Activated CD4-positive, alpha-beta T cell treated with anti-CD3 and anti-CD28 coated beads, Interleukin-2, amount 10 ng/mL, durations not matched to agents 7 days and 5 days (primary cell): ENCODE data around the gene ILDR1. TPM values are rescaled to one million over a fixed set of nuclear protein-coding genes. Genes with fewer than 3 reads are reported as not detected.

Experiments
- CTCF ChIA-PET: fragments of 350-600 bp; sonication (Branson Sonifier 250); formaldehyde crosslinking; loops from one replicate; lab custom pipeline; 2021; ENCODE audit warnings: antibody characterized with exemption; lab: Charles Lee
- POLR2A ChIA-PET: fragments of 350-600 bp; sonication (Branson Sonifier 250); formaldehyde crosslinking; loops from one replicate; lab custom pipeline; 2021; ENCODE audit warnings: antibody characterized with exemption; lab: Charles Lee
- DNase-seq: peaks from one replicate; pipeline ENCODE4 v3.0.0-alpha.2; 2020
- H3K27ac Mint-ChIP-seq: one replicate; pipeline ENCODE4 v1.8.0; 2021; ENCODE audit warnings: mild to moderate bottlenecking, moderate library complexity, mixed read lengths
- H3K27me3 Mint-ChIP-seq: one replicate; pipeline ENCODE4 v1.8.0; 2021; ENCODE audit warnings: mixed read lengths
- H3K36me3 Mint-ChIP-seq: one replicate; pipeline ENCODE4 v1.8.0; 2021; ENCODE audit warnings: low read depth, mixed read lengths
- H3K4me1 Mint-ChIP-seq: one replicate; pipeline ENCODE4 v1.8.0; 2021; ENCODE audit warnings: mixed read lengths
- H3K4me3 Mint-ChIP-seq: one replicate; pipeline ENCODE4 v1.8.0; 2021; ENCODE audit warnings: mild to moderate bottlenecking, moderate library complexity, mixed read lengths
- H3K9me3 Mint-ChIP-seq: one replicate; pipeline ENCODE4 v1.8.0; 2021; ENCODE audit warnings: mixed read lengths
- total RNA-seq, 2 experiments: library from RNA; stranded (reverse); gene quantifications; one replicate each; pipeline ENCODE4 v1.2.3, GENCODE V29; 2021

Gene ILDR1
- total RNA-seq, 2 experiments from 2014 or later, result 0.17 TPM; not detected in 1

GRCh38 chr3:122012821-122013220 lies 9.2 kb downstream of the ILDR1 start:
- Mint-ChIP-seq H3K4me1 (peaks cover 5% of the 10 kb centered on the region), H3K36me3 (no peaks in the 10 kb centered on the region), H3K27ac (no peak overlapping the region), H3K9me3 (peaks cover 4% of the 10 kb centered on the region), H3K27me3 (peaks cover 23% of the 10 kb centered on the region), H3K4me3 (no peak overlapping the region)
- POLR2A ChIA-PET, result no interaction called here
- DNase-seq, result no peak
- CTCF ChIA-PET, result interaction anchor here (1.3 to 2.7 kb wide), 4 partner anchors 11 to 130 kb away, joined by 3 to 7 read pairs (median 4); no protein-coding TSS in a partner anchor

GRCh38 chr3:122011396-122011795 lies 10.7 kb downstream of the ILDR1 start:
- no peak overlapping the region for H3K4me3 Mint-ChIP-seq
- peaks cover 4% of the 10 kb centered on the region for H3K9me3 Mint-ChIP-seq
- H3K4me1 Mint-ChIP-seq, result peaks cover 5% of the 10 kb centered on the region
- CTCF ChIA-PET, result interaction anchor here (0.9 to 3.4 kb wide), 4 partner anchors 8 to 128 kb away, joined by 4 to 15 read pairs (median 6); no protein-coding TSS in a partner anchor
- H3K36me3 Mint-ChIP-seq, result no peaks in the 10 kb centered on the region
- H3K27me3 Mint-ChIP-seq, result peaks cover 23% of the 10 kb centered on the region
- no peak overlapping the region for H3K27ac Mint-ChIP-seq
- POLR2A ChIA-PET, result no interaction called here
- DNase-seq, result no peak

- CTCF ChIA-PET, result interaction anchor here (0.9 to 3.4 kb wide), 2 partner anchors 9 to 98 kb away, joined by 4 to 15 read pairs; no protein-coding TSS in a partner anchor
- H3K27ac Mint-ChIP-seq, result no peak overlapping the region
- no peaks in the 10 kb centered on the region for H3K9me3 Mint-ChIP-seq
- peaks cover 18% of the 10 kb centered on the region for H3K27me3 Mint-ChIP-seq
- POLR2A ChIA-PET, result no interaction called here
- H3K4me3 Mint-ChIP-seq, result no peak overlapping the region
- H3K36me3 Mint-ChIP-seq, result no peaks in the 10 kb centered on the region
- H3K4me1 Mint-ChIP-seq, result peaks cover 5% of the 10 kb centered on the region
- DNase-seq, result no peak
These were observed 11.5 kb downstream of the ILDR1 start for GRCh38 chr3:122010506-122010905.

GRCh38 chr3:122008166-122008565 lies 13.9 kb downstream of the ILDR1 start:
- peaks cover 12% of the 10 kb centered on the region for H3K4me1 Mint-ChIP-seq
- no peak overlapping the region for H3K4me3 Mint-ChIP-seq
- H3K9me3 Mint-ChIP-seq, result no peaks in the 10 kb centered on the region
- POLR2A ChIA-PET, result no interaction called here
- CTCF ChIA-PET, result interaction anchor here (0.6 to 1.7 kb wide), 3 partner anchors 16 to 93 kb away, joined by 3 to 6 read pairs (median 5); no protein-coding TSS in a partner anchor
- H3K27me3 Mint-ChIP-seq, result peaks cover 20% of the 10 kb centered on the region
- H3K36me3 Mint-ChIP-seq, result no peaks in the 10 kb centered on the region
- DNase-seq, result no peak
- H3K27ac Mint-ChIP-seq, result no peak overlapping the region

DNA sequence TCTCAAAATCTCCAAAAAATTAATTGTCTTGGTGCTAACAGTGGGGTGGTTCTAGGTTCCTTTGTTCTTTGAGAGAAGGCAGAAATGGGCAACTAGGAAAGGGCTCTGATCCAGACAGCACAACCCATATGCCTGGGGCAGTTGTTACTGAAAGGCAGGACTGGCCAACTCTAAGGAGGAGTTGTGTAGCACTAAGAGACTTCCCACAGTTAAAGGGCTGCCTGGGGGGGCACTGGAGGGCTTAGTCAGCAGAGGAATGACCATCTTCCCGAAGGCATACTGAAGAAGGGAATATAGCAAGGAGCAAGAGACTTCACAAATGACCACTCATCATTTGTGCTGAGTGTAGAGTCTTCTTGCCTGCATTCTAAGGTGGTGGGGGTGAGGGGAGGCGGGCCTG lies 15.8 kb downstream of the ILDR1 start:
- CTCF ChIA-PET, result interaction anchor here (0.8 kb wide), 1 partner anchor 10 kb away, joined by 3 read pairs; no protein-coding TSS in a partner anchor
- Mint-ChIP-seq H3K27me3 (peaks cover 12% of the 10 kb centered on the region), H3K9me3 (no peaks in the 10 kb centered on the region), H3K36me3 (no peaks in the 10 kb centered on the region), H3K27ac (no peak overlapping the region), H3K4me1 (peaks cover 12% of the 10 kb centered on the region), H3K4me3 (no peak overlapping the region)
- POLR2A ChIA-PET, result no interaction called here
- DNase-seq, result no peak

GRCh38 chr3:122004991-122005565 lies 17.0 kb downstream of the ILDR1 start:
- peaks cover 14% of the 10 kb centered on the region for H3K27me3 Mint-ChIP-seq
- H3K27ac Mint-ChIP-seq, result no peak overlapping the region
- POLR2A ChIA-PET, result no interaction called here
- DNase-seq, result no peak
- peaks cover 10% of the 10 kb centered on the region for H3K4me1 Mint-ChIP-seq
- no peaks in the 10 kb centered on the region for H3K9me3 Mint-ChIP-seq
- no peaks in the 10 kb centered on the region for H3K36me3 Mint-ChIP-seq
- CTCF ChIA-PET, result no interaction called here
- no peak overlapping the region for H3K4me3 Mint-ChIP-seq

DNA sequence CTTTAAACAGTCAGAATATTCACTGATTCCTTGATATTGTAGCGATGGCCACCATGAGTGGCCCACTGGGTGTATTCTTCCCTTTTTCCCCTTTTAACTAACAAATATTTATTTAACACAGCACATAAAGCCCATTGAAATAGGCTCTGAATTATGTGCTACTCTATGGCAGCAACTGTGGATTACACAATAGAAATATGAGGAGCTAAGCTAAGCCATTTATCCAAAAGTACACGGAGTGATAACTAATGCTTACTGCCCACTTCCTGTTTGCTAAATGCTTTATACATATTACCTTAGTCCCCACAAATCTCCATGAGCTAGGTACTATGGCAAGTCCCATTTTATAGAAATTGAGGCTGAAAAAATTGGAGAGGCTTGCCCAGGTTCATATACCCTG lies 17.9 kb downstream of the ILDR1 start:
- POLR2A ChIA-PET, result no interaction called here
- H3K4me3 Mint-ChIP-seq, result no peak overlapping the region
- H3K4me1 Mint-ChIP-seq, result peaks cover 7% of the 10 kb centered on the region
- no peaks in the 10 kb centered on the region for H3K9me3 Mint-ChIP-seq
- DNase-seq, result no peak
- no peak overlapping the region for H3K27ac Mint-ChIP-seq
- H3K36me3 Mint-ChIP-seq, result no peaks in the 10 kb centered on the region
- CTCF ChIA-PET, result interaction anchor here (2.1 kb wide), 1 partner anchor 10 kb away, joined by 4 read pairs; no protein-coding TSS in a partner anchor
- peaks cover 11% of the 10 kb centered on the region for H3K27me3 Mint-ChIP-seq

DNA sequence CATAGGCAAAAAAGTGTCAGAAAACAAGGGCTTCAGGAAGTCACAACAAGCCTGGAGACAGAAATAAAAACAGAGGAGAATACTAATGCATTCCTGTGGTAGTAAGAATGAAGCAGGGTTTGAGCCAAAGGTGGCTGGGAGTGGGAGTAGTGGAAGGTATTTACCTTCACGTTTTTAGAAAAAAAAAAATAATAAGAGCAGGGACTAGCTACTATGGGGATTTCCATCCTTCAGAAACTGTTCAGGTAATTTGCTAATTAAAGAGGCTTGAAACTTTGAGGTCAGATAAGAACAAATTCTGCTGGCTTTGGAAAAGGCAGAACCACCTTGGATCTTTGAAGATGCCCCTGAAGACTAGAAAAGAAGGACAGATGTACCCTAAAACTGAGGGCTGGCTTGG lies 18.4 kb downstream of the ILDR1 start:
- DNase-seq, result no peak
- CTCF ChIA-PET, result interaction anchor here (2.1 kb wide), 1 partner anchor 10 kb away, joined by 4 read pairs; no protein-coding TSS in a partner anchor
- Mint-ChIP-seq H3K27me3 (peaks cover 11% of the 10 kb centered on the region), H3K27ac (no peak overlapping the region), H3K4me1 (peaks cover 11% of the 10 kb centered on the region), H3K36me3 (no peaks in the 10 kb centered on the region), H3K9me3 (no peaks in the 10 kb centered on the region), H3K4me3 (no peak overlapping the region)
- POLR2A ChIA-PET, result no interaction called here

DNA sequence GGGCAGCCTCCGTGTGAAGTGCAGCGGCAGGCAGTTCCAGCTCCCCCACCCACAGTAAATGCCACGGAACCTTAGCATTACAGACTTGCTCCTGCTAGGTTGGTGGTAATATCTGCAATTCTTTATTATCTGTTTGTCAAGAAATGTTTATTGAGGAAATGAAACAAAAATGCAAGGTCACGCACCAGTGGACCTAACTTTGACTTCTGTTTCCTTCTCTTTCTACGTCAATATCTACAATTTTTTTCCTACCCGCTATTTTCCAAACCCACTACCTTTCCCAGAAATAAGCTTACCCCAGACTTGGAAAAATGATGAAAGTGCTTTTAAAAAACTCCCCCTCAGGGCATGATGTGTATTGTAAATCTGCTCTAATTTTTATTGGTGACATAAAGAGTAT lies 18.9 kb downstream of the ILDR1 start:
- Mint-ChIP-seq H3K9me3 (no peaks in the 10 kb centered on the region), H3K4me3 (no peak overlapping the region), H3K4me1 (peaks cover 15% of the 10 kb centered on the region), H3K27ac (no peak overlapping the region), H3K36me3 (no peaks in the 10 kb centered on the region), H3K27me3 (peaks cover 11% of the 10 kb centered on the region)
- ChIA-PET POLR2A (no interaction called here), CTCF (interaction anchor here (2.1 kb wide), 1 partner anchor 9 kb away, joined by 4 read pairs; no protein-coding TSS in a partner anchor)
- DNase-seq, result no peak

DNA sequence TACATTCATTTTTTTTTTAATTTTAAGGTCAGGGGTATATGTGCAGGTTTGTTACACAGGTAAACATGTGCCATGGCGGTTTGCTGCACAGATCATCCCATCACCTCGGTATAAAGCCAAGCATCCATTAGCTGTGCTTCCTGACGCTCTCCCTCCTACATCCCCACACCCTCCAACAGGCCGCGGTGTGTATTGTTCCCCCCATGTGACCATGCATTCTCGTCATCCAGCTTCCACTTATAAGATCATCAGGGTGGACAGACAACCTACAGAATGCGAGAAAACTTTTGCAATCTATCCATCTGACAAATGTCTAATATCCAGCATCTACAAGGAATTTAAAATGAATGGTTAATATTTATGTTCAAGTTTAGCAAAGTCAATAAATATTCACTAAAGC lies 19.4 kb downstream of the ILDR1 start:
- Mint-ChIP-seq H3K27me3 (peaks cover 11% of the 10 kb centered on the region), H3K4me3 (no peak overlapping the region), H3K36me3 (no peaks in the 10 kb centered on the region), H3K27ac (no peak overlapping the region), H3K9me3 (no peaks in the 10 kb centered on the region), H3K4me1 (peaks cover 18% of the 10 kb centered on the region)
- DNase-seq, result no peak
- ChIA-PET POLR2A (no interaction called here), CTCF (interaction anchor here (1.8 to 2.1 kb wide), 2 partner anchors 9 to 10 kb away, joined by 4 to 7 read pairs; no protein-coding TSS in a partner anchor)

DNA sequence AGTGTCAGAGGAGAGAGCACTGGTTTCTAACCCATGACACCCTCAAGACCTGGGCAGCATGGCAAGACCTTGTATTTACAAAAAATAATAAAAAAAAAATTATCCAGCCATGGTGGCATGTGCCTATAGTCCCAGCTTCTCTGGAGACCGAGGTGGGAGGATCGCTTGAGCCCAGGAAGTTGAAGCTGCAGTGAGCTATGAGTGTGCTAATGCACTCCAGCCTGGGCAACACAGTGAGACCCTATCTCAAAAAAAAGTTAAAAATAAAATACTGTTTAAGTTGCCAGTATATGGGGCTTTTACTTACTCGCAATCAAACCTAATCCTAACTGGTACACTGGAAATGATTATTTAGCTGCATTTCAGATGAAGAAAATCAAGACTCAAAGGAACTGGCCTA lies 20.2 kb downstream of the ILDR1 start:
- Mint-ChIP-seq H3K36me3 (no peaks in the 10 kb centered on the region), H3K27me3 (peaks cover 11% of the 10 kb centered on the region), H3K9me3 (no peaks in the 10 kb centered on the region), H3K4me1 (peaks cover 22% of the 10 kb centered on the region), H3K4me3 (no peak overlapping the region), H3K27ac (no peak overlapping the region)
- POLR2A ChIA-PET, result no interaction called here
- CTCF ChIA-PET, result interaction anchor here (0.8 to 1.8 kb wide), 3 partner anchors 10 to 16 kb away, joined by 3 to 7 read pairs (median 4); no protein-coding TSS in a partner anchor
- no peak for DNase-seq

DNA sequence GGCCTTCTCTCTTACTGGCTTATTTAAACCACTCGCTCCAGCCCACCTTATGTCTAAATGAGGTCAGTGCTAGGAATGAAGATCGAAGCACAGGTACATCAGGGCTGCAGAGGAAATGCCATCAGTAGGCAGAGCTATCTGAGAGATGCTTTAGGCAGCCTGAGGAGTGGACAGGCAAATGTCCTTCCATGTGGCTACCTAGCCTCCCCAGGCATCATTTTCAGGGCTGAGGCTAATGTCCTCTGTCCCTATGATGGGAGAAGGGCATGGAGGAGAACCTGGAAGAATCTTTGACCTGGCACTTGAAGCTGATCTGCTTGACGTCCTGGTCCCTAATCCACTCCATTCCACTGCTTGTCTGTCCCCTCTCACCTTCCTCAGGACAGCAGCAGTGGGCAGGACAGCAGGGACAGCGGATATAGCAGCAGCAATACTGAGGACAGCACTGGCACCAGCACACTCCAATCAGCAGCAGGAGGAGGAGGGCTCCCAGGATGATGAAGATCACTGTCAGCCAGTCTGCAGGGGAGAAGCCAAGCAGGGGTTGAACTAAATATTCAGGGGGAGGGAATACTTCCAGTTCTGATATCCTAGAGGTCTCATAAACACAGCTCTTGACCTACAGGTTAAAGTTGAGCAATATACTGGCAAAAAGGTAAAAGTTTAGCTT lies 21.0 kb downstream of the ILDR1 start:
- CTCF ChIA-PET, result interaction anchor here (0.8 to 1.8 kb wide), 3 partner anchors 11 to 16 kb away, joined by 3 to 7 read pairs (median 4); no protein-coding TSS in a partner anchor
- Mint-ChIP-seq H3K9me3 (no peaks in the 10 kb centered on the region), H3K36me3 (no peaks in the 10 kb centered on the region), H3K27ac (no peak overlapping the region), H3K27me3 (peaks cover 11% of the 10 kb centered on the region), H3K4me1 (peaks cover 27% of the 10 kb centered on the region), H3K4me3 (no peak overlapping the region)
- POLR2A ChIA-PET, result no interaction called here
- no peak for DNase-seq

DNA sequence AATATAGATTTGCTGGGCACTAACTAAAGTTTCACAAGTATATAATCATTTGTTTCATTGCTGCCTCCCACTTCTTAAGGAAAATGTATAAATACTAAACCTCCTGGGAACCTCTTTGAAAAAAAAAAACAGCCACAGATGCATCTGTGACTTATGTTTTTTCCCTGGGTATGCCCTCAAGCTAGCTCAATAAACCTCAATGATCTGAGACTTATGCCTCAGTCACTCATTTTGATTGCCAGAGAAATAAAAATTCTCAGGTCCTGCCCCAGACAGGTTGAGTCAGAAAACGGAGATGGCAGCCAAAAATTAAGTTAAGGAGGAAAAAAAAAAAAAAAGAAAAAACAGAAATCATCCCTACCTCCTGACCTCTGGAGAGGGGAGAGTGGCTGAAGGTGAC lies 22.1 kb downstream of the ILDR1 start:
- ChIA-PET POLR2A (no interaction called here), CTCF (no interaction called here)
- Mint-ChIP-seq H3K27me3 (peaks cover 11% of the 10 kb centered on the region), H3K36me3 (no peaks in the 10 kb centered on the region), H3K9me3 (no peaks in the 10 kb centered on the region), H3K27ac (no peak overlapping the region), H3K4me1 (peaks cover 37% of the 10 kb centered on the region), H3K4me3 (no peak overlapping the region)
- DNase-seq, result no peak
